ENCODE data around the gene DCAF17. TPM values are rescaled to one million over a fixed set of nuclear protein-coding genes. Genes with fewer than 3 reads are reported as not detected.
A peak's percentile ranks its signal among the peaks of the same experiment; 100 is the strongest.

Gene DCAF17
- total RNA-seq, 1 donor from 2014 or later, result 16.2 TPM

GRCh38 chr2:171515672-171516298, 81.8 kb downstream of the DCAF17 start:
- no peak for TF ChIP-seq CTCF (IDR thresholded peaks at IDR 0.05; ENCODE audit: unreplicated experiment)
- H3K27ac Mint-ChIP-seq (ENCODE audit: unreplicated experiment), result no peak overlapping the region
- peaks cover 10% of the 10 kb centered on the region for H3K4me1 Mint-ChIP-seq (ENCODE audit: unreplicated experiment)
- H3K4me3 Mint-ChIP-seq (ENCODE audit: unreplicated experiment), result no peak overlapping the region
- H3K27me3 Mint-ChIP-seq (ENCODE audit: unreplicated experiment), result no peaks in the 10 kb centered on the region
- H3K36me3 Mint-ChIP-seq (ENCODE audit: low read depth, unreplicated experiment), result peaks cover 3% of the 10 kb centered on the region
- H3K9me3 Mint-ChIP-seq (ENCODE audit: unreplicated experiment), result no peaks in the 10 kb centered on the region
- no peak for DNase-seq (ENCODE audit: low spot score)

DNA sequence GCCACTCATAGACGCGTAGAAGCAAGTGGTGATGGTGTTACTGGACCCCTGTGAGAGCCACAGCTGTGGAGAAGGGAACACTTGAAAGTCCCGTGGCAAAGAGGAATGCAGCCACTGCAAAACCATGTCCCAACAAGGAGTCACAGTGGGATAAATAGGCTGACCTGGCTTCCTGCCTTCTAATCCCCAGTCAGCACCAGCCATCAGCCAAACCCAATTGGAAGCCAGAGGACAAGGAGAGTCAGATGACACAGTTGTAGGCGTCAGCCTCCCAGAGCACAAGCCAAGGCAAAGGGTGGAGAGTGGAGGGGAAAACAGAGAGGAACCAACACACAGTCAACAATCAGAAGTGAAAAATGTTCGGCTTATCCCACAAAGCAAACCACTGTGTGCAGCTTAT, 82.8 kb downstream of the DCAF17 start:
- peaks cover 9% of the 10 kb centered on the region for H3K4me1 Mint-ChIP-seq (ENCODE audit: unreplicated experiment)
- no peak overlapping the region for H3K27ac Mint-ChIP-seq (ENCODE audit: unreplicated experiment)
- no peak for TF ChIP-seq CTCF (IDR thresholded peaks at IDR 0.05; ENCODE audit: unreplicated experiment)

GRCh38 chr2:171520471-171520870, 86.4 kb downstream of the DCAF17 start:
- peaks cover 3% of the 10 kb centered on the region for H3K36me3 Mint-ChIP-seq (ENCODE audit: low read depth, unreplicated experiment)
- DNase-seq (ENCODE audit: low spot score), result no peak
- H3K4me1 Mint-ChIP-seq (ENCODE audit: unreplicated experiment), result peaks cover 3% of the 10 kb centered on the region
- H3K9me3 Mint-ChIP-seq (ENCODE audit: unreplicated experiment), result no peaks in the 10 kb centered on the region
- no peaks in the 10 kb centered on the region for H3K27me3 Mint-ChIP-seq (ENCODE audit: unreplicated experiment)
- TF ChIP-seq CTCF (IDR thresholded peaks at IDR 0.05; ENCODE audit: unreplicated experiment), result no peak
- no peak overlapping the region for H3K4me3 Mint-ChIP-seq (ENCODE audit: unreplicated experiment)
- H3K27ac Mint-ChIP-seq (ENCODE audit: unreplicated experiment), result no peak overlapping the region

More for the DNA sequence above, 82.8 kb downstream of the DCAF17 start:
- Mint-ChIP-seq H3K27me3 (ENCODE audit: unreplicated experiment) (no peaks in the 10 kb centered on the region), H3K4me3 (ENCODE audit: unreplicated experiment) (no peak overlapping the region), H3K9me3 (ENCODE audit: unreplicated experiment) (no peaks in the 10 kb centered on the region), H3K36me3 (ENCODE audit: low read depth, unreplicated experiment) (peaks cover 3% of the 10 kb centered on the region)
- no peak for DNase-seq (ENCODE audit: low spot score)

DNA sequence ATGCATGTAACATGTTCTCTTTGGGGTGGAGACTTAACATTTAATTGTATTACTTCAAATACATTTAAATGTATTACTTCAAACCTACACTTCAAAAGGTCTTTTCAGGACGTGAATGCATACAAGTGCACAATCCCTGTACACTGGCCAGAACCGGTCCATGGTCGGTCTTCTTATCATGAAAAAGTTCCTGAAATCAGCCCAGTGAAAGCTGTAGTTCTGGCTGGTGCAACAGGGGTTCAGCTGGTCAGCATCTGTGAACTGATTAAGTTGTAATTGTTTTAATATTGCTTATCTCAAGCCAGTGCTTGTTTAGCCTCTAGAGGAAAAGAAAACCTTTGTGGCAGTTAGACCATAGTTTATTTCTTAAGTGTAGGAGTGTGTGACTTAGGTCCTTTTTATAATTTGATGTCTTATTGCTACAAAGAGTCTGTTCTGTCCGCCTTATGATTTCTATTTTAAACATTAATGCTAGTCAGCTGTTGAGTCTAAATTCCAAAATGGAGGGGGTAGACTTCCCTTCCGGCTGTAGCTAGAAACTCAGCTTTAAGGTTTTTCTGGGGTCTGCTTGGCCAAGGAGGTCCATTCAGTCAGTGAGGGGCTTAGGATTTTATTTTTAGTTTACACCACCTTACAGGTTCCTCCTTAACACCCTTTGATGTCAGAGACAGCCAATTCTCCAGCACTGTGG, 87.5 kb downstream of the DCAF17 start:
- no peak for TF ChIP-seq CTCF (IDR thresholded peaks at IDR 0.05; ENCODE audit: unreplicated experiment)
- Mint-ChIP-seq H3K36me3 (ENCODE audit: low read depth, unreplicated experiment) (peaks cover 3% of the 10 kb centered on the region), H3K27ac (ENCODE audit: unreplicated experiment) (peak overlapping the region; percentile 31), H3K4me3 (ENCODE audit: unreplicated experiment) (peak overlapping the region; percentile 92), H3K27me3 (ENCODE audit: unreplicated experiment) (no peaks in the 10 kb centered on the region), H3K4me1 (ENCODE audit: unreplicated experiment) (peaks cover 3% of the 10 kb centered on the region), H3K9me3 (ENCODE audit: unreplicated experiment) (no peaks in the 10 kb centered on the region)
- DNase-seq (ENCODE audit: low spot score), result no peak

Data from endothelial cell (in vitro differentiated cells).